Heart right ventricle (tissue), 16 donors: ENCODE data around the gene RHBDL1. TPM values are rescaled to one million over a fixed set of nuclear protein-coding genes. Genes with fewer than 3 reads are reported as not detected.
A peak's percentile ranks its signal among the peaks of the same experiment; 100 is the strongest.

ENCODE experiments used
- ATAC-seq, 8 donors: fragments of 200-7000 bp; cut with Tn5 transposase; one replicate each; pipeline ENCODE4 v1.9.1; 2020; ENCODE audit warnings: mild to moderate bottlenecking in 8 of 8, moderate library complexity in 8 of 8, moderate number of reproducible peaks in 1 of 8
- DNase-seq, 2 donors: peaks; one replicate each; pipeline ENCODE4 v3.0.0-alpha.2; 2020
- H3K27ac ChIP-seq, 10 donors: fragments of 200-600 bp; sonication (generic) in 2 of 10; one replicate each; pipeline versions ENCODE4 v1.5.0 to v1.8.0; 2020 to 2022; ENCODE audit warnings: mild to moderate bottlenecking in 3 of 10
- H3K27me3 ChIP-seq, 7 donors: fragments of 200-600 bp; one replicate each; pipeline ENCODE4 v1.8.0; 2021 to 2022; ENCODE audit warnings: mild to moderate bottlenecking in 2 of 7
- H3K36me3 ChIP-seq, 9 donors: fragments of 200-600 bp; sonication (generic) in 1 of 9; one replicate each; pipeline versions ENCODE4 v1.5.0 to v1.8.0; 2020 to 2022; ENCODE audit warnings: mild to moderate bottlenecking in 2 of 9
- H3K4me1 ChIP-seq, 9 donors: fragments of 200-600 bp; sonication (generic) in 1 of 9; one replicate each; pipeline versions ENCODE4 v1.5.0 to v1.8.0; 2020 to 2022; ENCODE audit warnings: mild to moderate bottlenecking in 4 of 9
- H3K4me3 ChIP-seq, 10 donors: fragments of 200-600 bp; sonication (generic) in 2 of 10; one replicate each; pipeline versions ENCODE4 v1.5.0 to v1.8.0; 2020 to 2022; ENCODE audit warnings: mild to moderate bottlenecking in 7 of 10, moderate library complexity in 2 of 10
- H3K9me3 ChIP-seq, 11 donors: fragments of 200-600 bp in 10 of 11; sonication (generic) in 2 of 11; one replicate each; pipeline versions ENCODE4 v1.5.0 to v1.8.0; 2013 to 2022; ENCODE audit warnings: mild to moderate bottlenecking in 2 of 11, control low read depth in 1 of 11, moderate library complexity in 1 of 11
- WGBS, 2 donors: extraction: QIAGEN DNeasy Blood & Tissue Kit; methylation state at CpG; one replicate each; pipeline ENCODE4 v1.1.7; 2013; ENCODE audit warnings: inconsistent platforms in 1 of 2; 5-methylcytosine and 5-hydroxymethylcytosine counted together
- intact Hi-C, 10 donors: fragments of 100-400 bp; cut with DNase I; formaldehyde crosslinking; loops; one replicate each; pipeline versions ENCODE4 v1.11.1 to v1.14.2; 2022
- polyA plus RNA-seq, 2 donors: library from polyadenylated mRNA; stranded (reverse); fragments of 200-250 nt; gene quantifications; one replicate each; pipeline ENCODE4 v1.2.3, GENCODE V29; 2013
- total RNA-seq, 10 donors: library from RNA; stranded (reverse); fragmentation: NEBNext Ultra II Directional in 3 of 10; extraction: Animal tissue kit (Norgen Biotek cat#: 25700) in 3 of 10; gene quantifications; one replicate each; pipeline versions ENCODE4 v1.2.1 to v1.2.4, GENCODE V29; 2021 to 2023
- TF ChIP-seq, protein P1 (sequence below), 9 donors: fragments of 200-600 bp; sonication (generic) in 2 of 9; IDR thresholded peaks; one replicate each; pipeline versions ENCODE4 v1.5.0 to v1.8.0; 2021 to 2022; ENCODE audit warnings: antibody characterized with exemption in 9 of 9, mild to moderate bottlenecking in 5 of 9, moderate library complexity in 1 of 9
- donor health status: Arrhythmogenic right ventricular cardiomyopathy.
- donor health status: ischemic (EF 13 %, LVEDD 7.1; RV severe dilation, severe dysfunction).
- donor health status: healthy with polysubstance abuse.
- donor health status: DM: no; HTN: yes; CAD: no.
- donor health status: DM: no; HTN: no; CAD: no.
- donor health status: ischemic (EF 25% LVEDD 6.9; RV normal size, moderate dysfunction).
- donor health status: ischemic (EF 25% LVEDD 5.7; RV mildly dilated, moderate dysfunction).
- donor health status: healthy.
- donor health status: DM: yes; HTN: yes; CAD: no.
- donor health status: Ischemic cardiomyopathy.
- donor health status: ischemic (EF 35%, LVEDD 5.7; RV mildly dilated, moderate dysfunction).
- donor health status: nonischemic (EF 11% LVEDD 7.7; RV severe dilation, severe dysfunction).
- donor health status: DM: yes; HTN: yes; CAD: no.
- donor health status: PGD.
- donor health status: ischemic (EF 29% LVEDD 5.4; RV normal size, mild dysfunction).
- donor health status: nonischemic (EF 23%, LVEDD 6.1; RV moderate dilation, normal function).

The RHBDL1 gene
- total and polyA plus RNA-seq, 12 donors = 0.90 to 7.4 (median 2.1) TPM

DNA sequence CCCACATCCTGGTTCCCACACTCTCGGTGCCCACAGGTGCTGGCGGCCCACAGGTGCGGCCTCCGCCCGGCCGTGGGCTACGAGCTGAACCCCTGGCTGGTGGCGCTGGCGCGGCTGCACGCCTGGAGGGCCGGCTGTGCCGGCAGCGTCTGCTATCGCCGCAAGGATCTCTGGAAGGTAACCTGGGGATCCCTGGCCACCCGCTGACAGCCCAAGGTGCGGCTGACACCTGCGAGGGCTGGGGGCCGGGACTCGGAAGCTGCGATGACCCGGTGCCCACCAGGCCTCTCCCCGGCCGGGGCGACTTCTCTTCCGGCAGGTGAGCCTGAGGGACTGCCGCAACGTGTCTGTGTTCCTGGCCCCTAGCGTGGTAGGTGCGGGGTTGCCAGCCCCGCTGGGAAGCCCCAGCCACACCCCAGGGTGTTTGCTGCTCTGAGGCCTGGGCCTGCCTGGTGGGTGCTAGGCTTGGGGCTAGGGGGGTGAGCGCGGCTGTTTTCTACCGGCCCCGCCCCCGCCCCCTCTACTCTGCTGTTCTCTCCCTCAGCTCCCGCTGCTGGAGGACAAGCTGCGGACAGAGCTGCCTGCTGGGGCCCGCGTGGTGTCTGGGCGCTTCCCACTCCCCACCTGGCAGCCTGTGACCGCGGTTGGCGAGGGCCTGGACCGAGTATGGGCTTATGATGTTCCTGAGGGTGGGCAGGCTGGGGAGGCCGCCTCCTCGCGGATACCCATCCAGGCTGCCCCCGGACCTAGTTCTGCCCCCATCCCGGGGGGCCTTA, 46.5 kb downstream of the RHBDL1 start:
- H3K9me3 ChIP-seq = no peaks in the 10 kb centered on the region
- H3K4me1 ChIP-seq = peaks cover 10 to 46% (median 34%) of the 10 kb centered on the region in 9 donors
- TF ChIP-seq, protein P1, sequence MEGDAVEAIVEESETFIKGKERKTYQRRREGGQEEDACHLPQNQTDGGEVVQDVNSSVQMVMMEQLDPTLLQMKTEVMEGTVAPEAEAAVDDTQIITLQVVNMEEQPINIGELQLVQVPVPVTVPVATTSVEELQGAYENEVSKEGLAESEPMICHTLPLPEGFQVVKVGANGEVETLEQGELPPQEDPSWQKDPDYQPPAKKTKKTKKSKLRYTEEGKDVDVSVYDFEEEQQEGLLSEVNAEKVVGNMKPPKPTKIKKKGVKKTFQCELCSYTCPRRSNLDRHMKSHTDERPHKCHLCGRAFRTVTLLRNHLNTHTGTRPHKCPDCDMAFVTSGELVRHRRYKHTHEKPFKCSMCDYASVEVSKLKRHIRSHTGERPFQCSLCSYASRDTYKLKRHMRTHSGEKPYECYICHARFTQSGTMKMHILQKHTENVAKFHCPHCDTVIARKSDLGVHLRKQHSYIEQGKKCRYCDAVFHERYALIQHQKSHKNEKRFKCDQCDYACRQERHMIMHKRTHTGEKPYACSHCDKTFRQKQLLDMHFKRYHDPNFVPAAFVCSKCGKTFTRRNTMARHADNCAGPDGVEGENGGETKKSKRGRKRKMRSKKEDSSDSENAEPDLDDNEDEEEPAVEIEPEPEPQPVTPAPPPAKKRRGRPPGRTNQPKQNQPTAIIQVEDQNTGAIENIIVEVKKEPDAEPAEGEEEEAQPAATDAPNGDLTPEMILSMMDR (IDR thresholded peaks at IDR 0.05) = no peak
- ATAC-seq = no peak
- peaks cover 0 to 16% (median 10%) of the 10 kb centered on the region in 7 donors for H3K27me3 ChIP-seq
- peak overlapping the region in 9 of 10 donors; percentile 92 to 97 (median 94) for H3K27ac ChIP-seq
- intact Hi-C loops = loop anchor here in 1 of 10 donors (2.0 kb wide), 1 partner anchor 41 kb away; the partner anchor contains the start of gene STUB1
- WGBS, 2 donors = 86 to 87% methylated on average over 51 of the region's 51 CpGs
- peaks cover 0 to 7% (median 0%) of the 10 kb centered on the region in 9 donors for H3K36me3 ChIP-seq
- H3K4me3 ChIP-seq = peak overlapping the region; percentile 64 to 99 (median 84)
- peak in 1 of 2 donors; percentile 24 for DNase-seq

DNA sequence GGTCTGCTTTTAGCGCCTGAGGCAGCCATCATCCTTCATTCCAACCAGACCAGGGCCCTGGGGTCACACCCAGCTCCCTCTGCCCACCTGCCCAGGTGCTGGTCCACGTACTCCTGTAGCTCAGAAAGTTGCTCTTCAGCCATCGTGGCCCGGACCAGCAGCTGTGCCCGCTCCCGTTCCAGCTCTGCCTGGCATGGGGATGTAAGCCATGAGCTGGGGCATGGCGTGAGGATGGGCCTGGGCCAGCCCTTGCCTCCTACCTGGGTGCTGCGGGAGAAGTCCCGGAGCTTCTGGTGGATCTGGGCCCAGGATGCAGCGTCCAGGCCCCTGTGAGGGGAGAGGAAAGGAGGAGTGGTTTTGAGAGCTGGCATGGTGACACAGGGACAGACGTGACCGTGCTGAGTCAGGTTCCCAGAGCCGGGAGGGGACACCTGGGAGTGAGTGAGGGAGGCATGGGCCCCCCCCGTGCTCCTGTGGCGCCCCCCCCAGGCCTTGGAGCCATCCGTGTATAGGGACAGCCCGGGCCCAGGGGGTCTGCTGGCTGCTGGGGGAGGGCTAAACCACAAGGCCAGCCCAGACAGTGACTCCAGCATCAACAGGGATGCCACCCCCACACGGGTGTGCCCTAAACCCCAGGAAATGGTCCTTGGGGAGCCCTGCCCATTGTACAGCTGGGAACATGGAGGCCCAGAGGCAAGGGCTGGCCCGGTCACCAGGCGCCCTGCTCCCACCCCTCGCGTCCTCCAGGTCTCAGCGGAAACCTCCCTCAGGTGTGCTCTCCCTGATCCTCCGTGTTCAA, 47.6 kb downstream of the RHBDL1 start:
- DNase-seq = peak in 1 of 2 donors; percentile 14
- peaks cover 18 to 54% (median 44%) of the 10 kb centered on the region in 9 donors for H3K4me1 ChIP-seq
- WGBS, 2 donors = 88 to 90% methylated on average over 24 of the region's 24 CpGs

DNA sequence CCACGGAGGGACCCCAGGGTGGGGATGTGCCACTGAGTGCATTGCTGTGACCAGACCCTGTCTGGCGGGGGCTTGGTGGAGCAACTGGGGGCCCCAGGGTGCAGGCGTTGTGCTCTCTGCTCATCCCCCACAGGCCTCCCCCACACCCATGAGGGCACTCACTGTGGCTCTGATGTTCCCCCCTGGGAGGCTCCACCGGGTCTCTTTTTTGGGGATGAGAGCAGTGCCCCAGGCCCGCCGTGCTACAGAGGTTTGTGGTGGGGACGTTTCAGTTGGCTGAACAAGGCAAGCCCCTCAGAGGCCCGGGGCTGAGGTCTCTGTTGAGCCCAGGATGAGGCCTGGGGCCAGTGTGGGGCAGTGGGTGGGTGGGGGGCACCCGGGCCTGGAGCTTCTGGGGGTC, 48.2 kb downstream of the RHBDL1 start:
- H3K4me3 ChIP-seq = no peak overlapping the region
- H3K27ac ChIP-seq = no peak overlapping the region
- 84% methylated on average over 9 of the region's 9 CpGs for WGBS, 2 donors
- DNase-seq (peak in 1 of 2 donors; percentile 6), ATAC-seq (no peak)
- peaks cover 0 to 7% (median 0%) of the 10 kb centered on the region in 9 donors for H3K36me3 ChIP-seq
- H3K4me1 ChIP-seq = peaks cover 23 to 59% (median 51%) of the 10 kb centered on the region in 9 donors
- H3K9me3 ChIP-seq = no peaks in the 10 kb centered on the region
- intact Hi-C loops = no loop called here
- TF ChIP-seq, protein P1 (IDR thresholded peaks at IDR 0.05) = no peak
- H3K27me3 ChIP-seq = peaks cover 0 to 32% (median 23%) of the 10 kb centered on the region in 7 donors

More for the DNA sequence above, 47.6 kb downstream of the RHBDL1 start:
- intact Hi-C loops = no loop called here
- H3K27ac ChIP-seq = no peak overlapping the region
- H3K4me3 ChIP-seq = no peak overlapping the region
- no peaks in the 10 kb centered on the region for H3K9me3 ChIP-seq
- ATAC-seq = no peak
- peaks cover 0 to 7% (median 0%) of the 10 kb centered on the region in 9 donors for H3K36me3 ChIP-seq
- TF ChIP-seq, protein P1 (IDR thresholded peaks at IDR 0.05) = no peak
- peaks cover 0 to 27% (median 21%) of the 10 kb centered on the region in 7 donors for H3K27me3 ChIP-seq
